GM19025 (cell line): ENCODE data around the gene RAB6A.

Experiments used
- ATAC-seq: cut with Tn5 transposase; IDR thresholded peaks from one replicate; pipeline ENCODE4 v1.9.1; 2021; ENCODE audit warnings: mild to moderate bottlenecking, low read depth, moderate library complexity; ENCODE audit not compliant: unreplicated experiment

RAB6A gene

DNA sequence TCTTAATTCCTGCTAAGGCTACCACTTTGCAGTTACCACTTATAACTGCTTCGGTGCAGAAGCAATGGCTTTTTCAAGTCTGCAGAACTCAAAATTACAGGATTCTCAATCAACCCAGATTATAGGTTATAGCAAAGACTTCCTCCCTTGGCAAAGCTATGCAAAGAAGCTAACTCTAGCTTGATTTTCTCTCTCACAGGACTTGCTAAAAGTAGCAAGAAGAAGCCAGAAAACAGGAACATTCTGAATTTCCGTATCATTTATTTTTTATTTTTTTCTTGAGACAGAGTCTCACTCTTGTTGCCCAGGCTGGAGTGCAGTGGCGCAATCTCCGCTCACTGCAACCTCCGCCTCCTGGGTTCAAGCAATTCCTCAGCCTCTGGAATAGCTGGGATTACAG is 125.2 kb downstream of the RAB6A start:
- no peak for ATAC-seq

DNA sequence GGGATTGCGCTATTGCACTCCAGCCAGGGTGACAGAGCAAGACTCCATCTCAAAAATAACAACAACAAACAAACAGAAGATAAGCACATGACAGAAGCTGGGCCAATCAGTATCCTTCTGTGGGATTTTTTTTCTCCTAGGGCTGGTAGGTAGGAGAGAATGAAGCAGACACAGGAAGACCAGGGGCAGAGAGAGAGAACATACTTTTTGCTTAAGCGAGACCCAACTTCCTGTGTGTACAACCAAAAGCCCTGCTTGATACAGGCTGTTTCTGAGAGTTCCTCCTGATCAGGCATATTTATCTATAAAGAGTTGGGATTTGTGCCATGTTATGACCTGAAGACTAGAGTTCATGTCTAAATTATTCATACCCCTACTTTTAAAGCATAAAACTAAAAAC is 126.9 kb downstream of the RAB6A start:
- ATAC-seq: no peak

- no peak for ATAC-seq
These were observed 127.9 kb downstream of the RAB6A start for GRCh38 chr11:73632996-73633395.

- ATAC-seq: no peak
These were observed 131.0 kb downstream of the RAB6A start for GRCh38 chr11:73629907-73630306.

GRCh38 chr11:73625696-73626318 is 135.1 kb downstream of the RAB6A start:
- ATAC-seq: no peak
